ENCODE results near the gene CYTH4. TPM values are rescaled to one million over a fixed set of nuclear protein-coding genes. Genes with fewer than 3 reads are reported as not detected.

Gene CYTH4
- total and polyA plus RNA-seq, 4 donors: 10.5 to 84.2 (median 35.0) TPM

GRCh38 chr22:37338539-37339246 is 56.4 kb downstream of the CYTH4 start:
- 91 to 93% methylated on average over 10 of the region's 10 CpGs for WGBS, 2 donors
- DNase-seq: no peak

GRCh38 chr22:37340331-37341262 is 58.3 kb downstream of the CYTH4 start:
- H3K9me3 ChIP-seq (ENCODE audit: control insufficient read depth in 4 of 4, insufficient read depth in 3 of 4, low read length in 3 of 4): no peaks in the 10 kb centered on the region
- no peak overlapping the region for H3K27ac ChIP-seq (ENCODE audit: low read depth in 1 of 2, low read length in 1 of 2)
- no peak for TF ChIP-seq CTCF (IDR thresholded peaks at IDR 0.05; ENCODE audit: control extremely low read depth, extremely low read depth)
- ATAC-seq (ENCODE audit: insufficient read depth, low FRiP score) (no peak), DNase-seq (no peak)
- H3K27me3 ChIP-seq (ENCODE audit: control insufficient read depth in 3 of 3, insufficient read depth in 3 of 3, low read length in 2 of 3): peaks cover 0 to 8% (median 5%) of the 10 kb centered on the region in 3 donors
- H3K9ac ChIP-seq (ENCODE audit: insufficient read depth in 1 of 2, low read length in 2 of 2): no peak overlapping the region
- no peak overlapping the region for H3K4me3 ChIP-seq
- peaks cover 0 to 6% (median 0%) of the 10 kb centered on the region in 5 donors for H3K4me1 ChIP-seq (ENCODE audit: control insufficient read depth in 5 of 5, insufficient read depth in 5 of 5, low read length in 5 of 5)
- 65 to 70% methylated on average over 24 of the region's 24 CpGs for WGBS, 2 donors
- no peaks in the 10 kb centered on the region for H3K36me3 ChIP-seq (ENCODE audit: control insufficient read depth in 4 of 4, insufficient read depth in 4 of 4, low read length in 4 of 4)

More at GRCh38 chr22:37338539-37339246, 56.4 kb downstream of the CYTH4 start:
- no peak for TF ChIP-seq CTCF (IDR thresholded peaks at IDR 0.05; ENCODE audit: control extremely low read depth, extremely low read depth)
- H3K4me1 ChIP-seq (ENCODE audit: control insufficient read depth in 5 of 5, insufficient read depth in 5 of 5, low read length in 5 of 5): peaks cover 0 to 10% (median 0%) of the 10 kb centered on the region in 5 donors
- no peaks in the 10 kb centered on the region for H3K36me3 ChIP-seq (ENCODE audit: control insufficient read depth in 4 of 4, insufficient read depth in 4 of 4, low read length in 4 of 4)
- H3K27ac ChIP-seq (ENCODE audit: low read depth in 1 of 2, low read length in 1 of 2): no peak overlapping the region
- peaks cover 0 to 24% (median 21%) of the 10 kb centered on the region in 3 donors for H3K27me3 ChIP-seq (ENCODE audit: control insufficient read depth in 3 of 3, insufficient read depth in 3 of 3, low read length in 2 of 3)
- no peak for ATAC-seq (ENCODE audit: insufficient read depth, low FRiP score)
- no peak overlapping the region for H3K9ac ChIP-seq (ENCODE audit: insufficient read depth in 1 of 2, low read length in 2 of 2)
- H3K9me3 ChIP-seq (ENCODE audit: control insufficient read depth in 4 of 4, insufficient read depth in 3 of 4, low read length in 3 of 4): no peaks in the 10 kb centered on the region
- H3K4me3 ChIP-seq: no peak overlapping the region

- no peak for TF ChIP-seq CTCF (IDR thresholded peaks at IDR 0.05; ENCODE audit: control extremely low read depth, extremely low read depth)
- H3K36me3 ChIP-seq (ENCODE audit: control insufficient read depth in 4 of 4, insufficient read depth in 4 of 4, low read length in 4 of 4): no peaks in the 10 kb centered on the region
- H3K9me3 ChIP-seq (ENCODE audit: control insufficient read depth in 4 of 4, insufficient read depth in 3 of 4, low read length in 3 of 4): no peaks in the 10 kb centered on the region
- DNase-seq: no peak
- no peak for ATAC-seq (ENCODE audit: insufficient read depth, low FRiP score)
- peaks cover 0 to 3% (median 0%) of the 10 kb centered on the region in 3 donors for H3K27me3 ChIP-seq (ENCODE audit: control insufficient read depth in 3 of 3, insufficient read depth in 3 of 3, low read length in 2 of 3)
- WGBS, 2 donors: 85 to 93% methylated on average over 6 of the region's 6 CpGs
- no peak overlapping the region for H3K9ac ChIP-seq (ENCODE audit: insufficient read depth in 1 of 2, low read length in 2 of 2)
- peaks cover 0 to 16% (median 2%) of the 10 kb centered on the region in 5 donors for H3K4me1 ChIP-seq (ENCODE audit: control insufficient read depth in 5 of 5, insufficient read depth in 5 of 5, low read length in 5 of 5)
- H3K4me3 ChIP-seq: no peak overlapping the region
- H3K27ac ChIP-seq (ENCODE audit: low read depth in 1 of 2, low read length in 1 of 2): no peak overlapping the region
Observed at GRCh38 chr22:37342065-37342464, 59.8 kb downstream of the CYTH4 start.
